Colonic mucosa (tissue), 4 donors: Measurements from ENCODE around the gene KLHL17. TPM values are rescaled to one million over a fixed set of nuclear protein-coding genes. Genes with fewer than 3 reads are reported as not detected.
"Not testable (repeated sequence)": the region's sequence is repeated elsewhere in the genome, so short reads cannot be mapped to it uniquely, and the experiment has no call there.

ENCODE experiments used
- DNase-seq: peaks from one replicate; pipeline ENCODE4 v3.0.0-alpha.2; 2020
- H3K27ac ChIP-seq: fragments of 200-600 bp; one replicate; pipeline ENCODE4 v1.8.0; 2021
- H3K27me3 ChIP-seq: fragments of 200-600 bp; one replicate; pipeline ENCODE4 v1.8.0; 2021
- H3K36me3 ChIP-seq: fragments of 200-600 bp; one replicate; pipeline ENCODE4 v1.8.0; 2021
- H3K4me1 ChIP-seq: fragments of 200-600 bp; one replicate; pipeline ENCODE4 v1.8.0; 2021; ENCODE audit warnings: mild to moderate bottlenecking
- H3K4me3 ChIP-seq: fragments of 200-600 bp; one replicate; pipeline ENCODE4 v1.8.0; 2021
- H3K9ac ChIP-seq, 2 donors: one replicate each; pipeline ENCODE4 v1.7.0; 2013; ENCODE audit warnings: control low read depth in 2 of 2, low read depth in 2 of 2, low read length in 2 of 2
- H3K9me3 ChIP-seq: fragments of 200-600 bp; one replicate; pipeline ENCODE4 v1.8.0; 2021
- CTCF ChIP-seq: fragments of 200-600 bp; IDR thresholded peaks from one replicate; pipeline ENCODE4 v1.8.0; 2022; ENCODE audit warnings: antibody characterized with exemption, mild to moderate bottlenecking
- intact Hi-C: fragments of 100-400 bp; cut with DNase I; formaldehyde crosslinking; loops from one replicate; pipeline ENCODE4 v1.14.1; 2022
- total RNA-seq, 2 donors: library from RNA; stranded (reverse); fragmentation: NEBNext Ultra II Directional in 1 of 2; extraction: Animal tissue kit (Norgen Biotek cat#: 25700) in 1 of 2; gene quantifications; one replicate each; pipeline ENCODE4 v1.2.1, GENCODE V29; 2021
- donor health status: healthy.
- donor health status: DM: no; HTN: no; CAD: no.
- donor health status: DM: no; HTN: no; CAD: no.

KLHL17 gene
- total RNA-seq, 2 donors from 2014 or later: 9.9 to 16.7 TPM

GRCh38 chr1:975365-975764, 15.0 kb downstream of the KLHL17 start:
- Histone ChIP-seq H3K4me1 (peaks cover 3% of the 10 kb centered on the region), H3K9ac (no peak overlapping the region), H3K9me3 (no peaks in the 10 kb centered on the region), H3K27ac (no peak overlapping the region), H3K27me3 (peaks cover 20% of the 10 kb centered on the region), H3K36me3 (no peaks in the 10 kb centered on the region), H3K4me3 (no peak overlapping the region)
- no peak for TF ChIP-seq CTCF
- no peak for DNase-seq
- intact Hi-C loops: no loop called here

- DNase-seq: peak; percentile 74
- TF ChIP-seq CTCF: peak; percentile 32
- no peaks in the 10 kb centered on the region for H3K36me3 ChIP-seq
- no peak overlapping the region for H3K9ac ChIP-seq
- H3K27me3 ChIP-seq: peaks cover 13% of the 10 kb centered on the region
- H3K27ac ChIP-seq: no peak overlapping the region
- peaks cover 3% of the 10 kb centered on the region for H3K4me1 ChIP-seq
- H3K9me3 ChIP-seq: no peaks in the 10 kb centered on the region
- intact Hi-C loops: no loop called here
- peak overlapping the region; percentile 2 for H3K4me3 ChIP-seq
Observed at GRCh38 chr1:975896-976683, 15.7 kb downstream of the KLHL17 start.

- H3K27me3 ChIP-seq, H3K4me1 ChIP-seq, H3K27ac ChIP-seq, intact Hi-C loops, H3K4me3 ChIP-seq, H3K9me3 ChIP-seq, H3K36me3 ChIP-seq, DNase-seq, H3K9ac ChIP-seq: not testable (repeated sequence)
Observed at GRCh38 chr1:976791-977190, 16.4 kb downstream of the KLHL17 start.

GRCh38 chr1:978069-978834, 17.9 kb downstream of the KLHL17 start:
- H3K4me3 ChIP-seq: no peak overlapping the region
- no peaks in the 10 kb centered on the region for H3K9me3 ChIP-seq
- H3K27ac ChIP-seq: no peak overlapping the region
- TF ChIP-seq CTCF: no peak
- intact Hi-C loops: no loop called here
- H3K27me3 ChIP-seq: peaks cover 8% of the 10 kb centered on the region
- peaks cover 3% of the 10 kb centered on the region for H3K4me1 ChIP-seq
- DNase-seq: no peak
- H3K9ac ChIP-seq: no peak overlapping the region
- no peaks in the 10 kb centered on the region for H3K36me3 ChIP-seq

GRCh38 chr1:978835-979743, 18.7 kb downstream of the KLHL17 start:
- intact Hi-C loops: no loop called here
- Histone ChIP-seq H3K9me3 (no peaks in the 10 kb centered on the region), H3K4me3 (no peak overlapping the region), H3K36me3 (no peaks in the 10 kb centered on the region), H3K27me3 (peaks cover 4% of the 10 kb centered on the region), H3K4me1 (peaks cover 3% of the 10 kb centered on the region), H3K27ac (no peak overlapping the region), H3K9ac (no peak overlapping the region)
- no peak for TF ChIP-seq CTCF
- no peak for DNase-seq
